ENCODE measurements around the gene VSTM4.

DNA sequence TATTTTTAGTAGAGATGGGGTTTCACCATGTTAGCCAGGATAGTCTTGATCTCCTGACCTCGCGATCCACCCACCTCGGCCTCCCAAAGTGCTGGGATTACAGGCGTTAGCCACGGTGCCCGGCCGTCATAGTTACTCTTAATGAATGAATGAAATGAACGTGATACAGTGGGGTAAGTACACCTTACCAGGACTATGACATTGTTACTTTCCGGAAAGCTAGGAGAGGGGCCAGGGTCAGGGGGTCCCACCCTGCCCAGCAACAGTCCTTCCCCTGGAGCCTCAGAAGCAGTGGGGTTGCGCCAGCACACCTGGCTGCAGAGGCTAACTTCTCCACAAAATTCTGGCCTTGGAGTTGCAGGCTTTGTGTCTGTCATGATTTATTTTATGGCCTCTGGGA is 21.4 kb downstream of the VSTM4 start:
- no peak for TF ChIP-seq EZH2phosphoT487 (IDR thresholded peaks at IDR 0.05; ENCODE audit: borderline replicate concordance, low read depth, low read length)
- TF ChIP-seq, protein P1, sequence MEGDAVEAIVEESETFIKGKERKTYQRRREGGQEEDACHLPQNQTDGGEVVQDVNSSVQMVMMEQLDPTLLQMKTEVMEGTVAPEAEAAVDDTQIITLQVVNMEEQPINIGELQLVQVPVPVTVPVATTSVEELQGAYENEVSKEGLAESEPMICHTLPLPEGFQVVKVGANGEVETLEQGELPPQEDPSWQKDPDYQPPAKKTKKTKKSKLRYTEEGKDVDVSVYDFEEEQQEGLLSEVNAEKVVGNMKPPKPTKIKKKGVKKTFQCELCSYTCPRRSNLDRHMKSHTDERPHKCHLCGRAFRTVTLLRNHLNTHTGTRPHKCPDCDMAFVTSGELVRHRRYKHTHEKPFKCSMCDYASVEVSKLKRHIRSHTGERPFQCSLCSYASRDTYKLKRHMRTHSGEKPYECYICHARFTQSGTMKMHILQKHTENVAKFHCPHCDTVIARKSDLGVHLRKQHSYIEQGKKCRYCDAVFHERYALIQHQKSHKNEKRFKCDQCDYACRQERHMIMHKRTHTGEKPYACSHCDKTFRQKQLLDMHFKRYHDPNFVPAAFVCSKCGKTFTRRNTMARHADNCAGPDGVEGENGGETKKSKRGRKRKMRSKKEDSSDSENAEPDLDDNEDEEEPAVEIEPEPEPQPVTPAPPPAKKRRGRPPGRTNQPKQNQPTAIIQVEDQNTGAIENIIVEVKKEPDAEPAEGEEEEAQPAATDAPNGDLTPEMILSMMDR (conservative IDR thresholded peaks at IDR 0.05; ENCODE audit: low read length): no peak
